SK-N-SH treated with all-trans-retinoic acid at 6 μM for 48 hours (cell line): Measurements from ENCODE around the gene MRGPRG.

ENCODE experiments used
- ATAC-seq: fragments of 200-7000 bp; cut with Tn5 transposase; 3 replicates; pipeline ENCODE4 v1.9.1; 2020; ENCODE audit warnings: mild to moderate bottlenecking, moderate library complexity
- CSDC2 ChIP-seq: fragments of 250-450 bp; sonication (Bioruptor Pico); IDR thresholded peaks from 2 replicates; pipeline ENCODE4 v1.5.0; 2020; ENCODE audit warnings: mild to moderate bottlenecking, moderate library complexity
- CSRNP3 ChIP-seq: fragments of 250-450 bp; sonication (Bioruptor Pico); IDR thresholded peaks from 2 replicates; pipeline ENCODE4 v1.5.1; 2021; ENCODE audit warnings: mild to moderate bottlenecking, moderate library complexity
- ESRRG ChIP-seq: fragments of 250-450 bp; sonication (Bioruptor Pico); IDR thresholded peaks from 2 replicates; pipeline ENCODE4 v1.6.1; 2021; ENCODE audit warnings: mild to moderate bottlenecking
- GLIS3 ChIP-seq: fragments of 250-450 bp; sonication (Bioruptor Pico); IDR thresholded peaks from 2 replicates; pipeline ENCODE4 v1.5.0; 2020; ENCODE audit warnings: mild to moderate bottlenecking, moderate library complexity
- ISL1 ChIP-seq: fragments of 250-450 bp; sonication (Bioruptor Pico); IDR thresholded peaks from 2 replicates; pipeline ENCODE4 v2.1.2; 2022; ENCODE audit warnings: mild to moderate bottlenecking, moderate library complexity
- OSR1 ChIP-seq: fragments of 250-450 bp; sonication (Bioruptor Pico); IDR thresholded peaks from 2 replicates; pipeline ENCODE4 v1.8.0; 2022; ENCODE audit warnings: moderate library complexity, mild to moderate bottlenecking, inconsistent platforms
- PATZ1 ChIP-seq: fragments of 250-450 bp; sonication (Bioruptor Pico); IDR thresholded peaks from 2 replicates; pipeline ENCODE4 v1.8.0; 2020; ENCODE audit warnings: mild to moderate bottlenecking, moderate library complexity, borderline replicate concordance
- PPARA ChIP-seq: fragments of 250-450 bp; sonication (Bioruptor Pico); IDR thresholded peaks from 2 replicates; pipeline ENCODE4 v1.5.0; 2020; ENCODE audit warnings: mild to moderate bottlenecking, borderline replicate concordance
- RARB ChIP-seq: fragments of 250-450 bp; sonication (Bioruptor Pico); IDR thresholded peaks from 2 replicates; pipeline ENCODE4 v1.8.0; 2021; ENCODE audit warnings: mild to moderate bottlenecking, moderate library complexity
- SNAI2 ChIP-seq: fragments of 250-450 bp; sonication (Bioruptor Pico); IDR thresholded peaks from 2 replicates; pipeline ENCODE4 v1.5.0; 2020; ENCODE audit warnings: mild to moderate bottlenecking, moderate library complexity
- TCF4 ChIP-seq: fragments of 250-450 bp; sonication (Bioruptor Pico); IDR thresholded peaks from 2 replicates; pipeline ENCODE4 v1.8.0; 2021; ENCODE audit warnings: mild to moderate bottlenecking, moderate library complexity, borderline replicate concordance
- TOX ChIP-seq: fragments of 250-450 bp; sonication (Bioruptor Pico); IDR thresholded peaks from 2 replicates; pipeline ENCODE4 v1.8.0; 2021; ENCODE audit warnings: mild to moderate bottlenecking, moderate library complexity, borderline replicate concordance
- TSHZ2 ChIP-seq: fragments of 250-450 bp; sonication (Bioruptor Pico); IDR thresholded peaks from 2 replicates; pipeline ENCODE4 v1.5.0; 2020; ENCODE audit warnings: mild to moderate bottlenecking, moderate library complexity
- ZFP3 ChIP-seq: fragments of 250-450 bp; sonication (Bioruptor Pico); IDR thresholded peaks from 2 replicates; pipeline ENCODE4 v1.5.0; 2020; ENCODE audit warnings: mild to moderate bottlenecking, moderate library complexity
- ZFP30 ChIP-seq: fragments of 450-650 bp; formaldehyde crosslinking; IDR thresholded peaks from 2 replicates; pipeline ENCODE4 v1.5.0; 2022; ENCODE audit warnings: mild to moderate bottlenecking, moderate library complexity
- ZNF565 ChIP-seq: fragments of 450-650 bp; formaldehyde crosslinking; conservative IDR thresholded peaks from 2 replicates; pipeline ENCODE4 v1.5.0; 2020; ENCODE audit warnings: low read depth, mild to moderate bottlenecking, moderate library complexity
- ZNF70 ChIP-seq: fragments of 450-650 bp; formaldehyde crosslinking; IDR thresholded peaks from 2 replicates; pipeline ENCODE4 v1.5.0; 2020; ENCODE audit warnings: mild to moderate bottlenecking, moderate library complexity
- ZNF8 ChIP-seq: fragments of 450-650 bp; formaldehyde crosslinking; IDR thresholded peaks from 2 replicates; pipeline ENCODE4 v1.5.0; 2020; ENCODE audit warnings: mild to moderate bottlenecking, moderate library complexity
- TF ChIP-seq, protein P1 (sequence below): fragments of 250-450 bp; sonication (Bioruptor Pico); IDR thresholded peaks from 2 replicates; pipeline ENCODE4 v1.5.1; 2020; ENCODE audit warnings: low read depth, mild to moderate bottlenecking, moderate library complexity
- TF ChIP-seq, protein P2 (sequence below): fragments of 250-450 bp; sonication (Bioruptor Pico); IDR thresholded peaks from 2 replicates; pipeline ENCODE4 v1.8.0; 2021; ENCODE audit warnings: low read depth, mild to moderate bottlenecking, moderate library complexity, borderline replicate concordance

The MRGPRG gene

GRCh38 chr11:3226846-3227567 is 8.4 kb upstream of the MRGPRG start:
- TF ChIP-seq ZNF70 (CRISPR knock-in tag) (no peak), ZFP3 (CRISPR knock-in tag) (no peak), RARB (CRISPR knock-in tag) (no peak), ISL1 (CRISPR knock-in tag) (no peak), PATZ1 (CRISPR knock-in tag) (no peak), PPARA (CRISPR knock-in tag) (no peak), CSRNP3 (no peak), ESRRG (no peak), ZNF565 (CRISPR knock-in tag) (no peak), OSR1 (CRISPR knock-in tag) (no peak), GLIS3 (CRISPR knock-in tag) (no peak)
- TF ChIP-seq, protein P1, sequence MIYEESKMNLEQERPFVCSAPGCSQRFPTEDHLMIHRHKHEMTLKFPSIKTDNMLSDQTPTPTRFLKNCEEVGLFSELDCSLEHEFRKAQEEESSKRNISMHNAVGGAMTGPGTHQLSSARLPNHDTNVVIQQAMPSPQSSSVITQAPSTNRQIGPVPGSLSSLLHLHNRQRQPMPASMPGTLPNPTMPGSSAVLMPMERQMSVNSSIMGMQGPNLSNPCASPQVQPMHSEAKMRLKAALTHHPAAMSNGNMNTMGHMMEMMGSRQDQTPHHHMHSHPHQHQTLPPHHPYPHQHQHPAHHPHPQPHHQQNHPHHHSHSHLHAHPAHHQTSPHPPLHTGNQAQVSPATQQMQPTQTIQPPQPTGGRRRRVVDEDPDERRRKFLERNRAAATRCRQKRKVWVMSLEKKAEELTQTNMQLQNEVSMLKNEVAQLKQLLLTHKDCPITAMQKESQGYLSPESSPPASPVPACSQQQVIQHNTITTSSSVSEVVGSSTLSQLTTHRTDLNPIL (CRISPR knock-in tag): no peak
- TF ChIP-seq, protein P2, sequence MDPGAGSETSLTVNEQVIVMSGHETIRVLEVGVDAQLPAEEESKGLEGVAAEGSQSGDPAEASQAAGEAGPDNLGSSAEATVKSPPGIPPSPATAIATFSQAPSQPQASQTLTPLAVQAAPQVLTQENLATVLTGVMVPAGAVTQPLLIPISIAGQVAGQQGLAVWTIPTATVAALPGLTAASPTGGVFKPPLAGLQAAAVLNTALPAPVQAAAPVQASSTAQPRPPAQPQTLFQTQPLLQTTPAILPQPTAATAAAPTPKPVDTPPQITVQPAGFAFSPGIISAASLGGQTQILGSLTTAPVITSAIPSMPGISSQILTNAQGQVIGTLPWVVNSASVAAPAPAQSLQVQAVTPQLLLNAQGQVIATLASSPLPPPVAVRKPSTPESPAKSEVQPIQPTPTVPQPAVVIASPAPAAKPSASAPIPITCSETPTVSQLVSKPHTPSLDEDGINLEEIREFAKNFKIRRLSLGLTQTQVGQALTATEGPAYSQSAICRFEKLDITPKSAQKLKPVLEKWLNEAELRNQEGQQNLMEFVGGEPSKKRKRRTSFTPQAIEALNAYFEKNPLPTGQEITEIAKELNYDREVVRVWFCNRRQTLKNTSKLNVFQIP (CRISPR knock-in tag): no peak
- ATAC-seq: no peak

- TF ChIP-seq CSDC2 (no peak), TOX (CRISPR knock-in tag) (no peak), ISL1 (CRISPR knock-in tag) (no peak), ZFP3 (CRISPR knock-in tag) (no peak), TSHZ2 (CRISPR knock-in tag) (no peak), ZNF565 (CRISPR knock-in tag) (no peak), PPARA (CRISPR knock-in tag) (no peak), SNAI2 (CRISPR knock-in tag) (no peak), TCF4 (no peak), OSR1 (CRISPR knock-in tag) (no peak), ZNF70 (CRISPR knock-in tag) (no peak), ZNF8 (CRISPR knock-in tag) (no peak), GLIS3 (CRISPR knock-in tag) (no peak), ESRRG (no peak), RARB (CRISPR knock-in tag) (no peak), ZFP30 (CRISPR knock-in tag) (no peak)
- TF ChIP-seq, protein P2 (CRISPR knock-in tag): no peak
- TF ChIP-seq, protein P1 (CRISPR knock-in tag): no peak
- ATAC-seq: no peak
Measured at GRCh38 chr11:3225826-3226750, 7.5 kb upstream of the MRGPRG start.
